IPS DF 19.7 (cell line): ENCODE data around the gene SERP1.

Source experiments
- DNase-seq: peaks from one replicate; pipeline ENCODE4 v3.0.0-alpha.2; 2013; ENCODE audit warnings: low read depth, low spot score

SERP1 gene

DNA sequence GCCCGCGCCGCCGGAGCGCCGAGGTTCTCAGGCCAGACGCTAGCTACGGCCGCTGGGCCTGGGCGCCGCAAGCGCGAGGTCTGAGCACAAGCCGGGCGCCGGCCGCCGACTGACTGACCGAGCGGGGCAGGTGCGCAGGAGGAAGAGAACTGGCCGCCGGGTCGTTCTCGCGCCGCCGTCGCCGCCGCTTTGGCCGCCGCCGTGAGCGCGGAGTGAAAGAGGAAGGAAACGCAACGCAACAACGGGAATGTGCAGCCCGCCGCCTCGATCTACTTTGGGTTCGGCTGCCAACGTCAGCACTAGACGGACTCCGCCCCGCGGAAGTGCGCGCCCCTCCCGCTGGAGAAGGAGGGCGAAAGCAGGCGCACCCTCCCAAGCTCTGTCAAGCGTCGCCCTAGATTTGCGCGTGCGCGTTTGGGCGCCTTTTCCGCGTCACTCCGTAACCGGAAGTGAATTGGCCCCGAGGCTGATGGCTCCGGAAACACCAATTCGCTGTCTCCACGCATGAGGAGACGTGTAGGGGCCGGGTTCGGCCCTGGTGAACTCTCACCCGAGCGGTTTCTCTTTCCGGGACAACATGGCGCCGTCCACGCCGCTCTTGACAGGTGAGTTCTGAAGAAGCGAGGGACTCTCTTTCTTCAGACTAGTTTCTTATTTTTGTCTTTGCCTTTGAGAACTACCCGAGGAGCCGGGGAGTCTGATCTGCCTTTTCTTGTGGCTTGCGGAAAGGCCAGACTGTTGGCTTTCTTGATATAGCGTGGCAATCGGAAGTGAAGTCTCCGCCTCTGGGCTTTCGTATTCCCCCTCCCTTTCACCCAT, at the start of gene SERP1, which contains the start of gene EIF2A:
TSS of gene SERP1 (minus strand) at position 271 of the 819 bp plus-strand sequence. CDS start 361 bp downstream, outside the sequence.
TSS of gene EIF2A (plus strand) at position 562 of the 819 bp plus-strand sequence. CDS start at position 578, 16 bp downstream.
- DNase-seq: peak; percentile 92

DNA sequence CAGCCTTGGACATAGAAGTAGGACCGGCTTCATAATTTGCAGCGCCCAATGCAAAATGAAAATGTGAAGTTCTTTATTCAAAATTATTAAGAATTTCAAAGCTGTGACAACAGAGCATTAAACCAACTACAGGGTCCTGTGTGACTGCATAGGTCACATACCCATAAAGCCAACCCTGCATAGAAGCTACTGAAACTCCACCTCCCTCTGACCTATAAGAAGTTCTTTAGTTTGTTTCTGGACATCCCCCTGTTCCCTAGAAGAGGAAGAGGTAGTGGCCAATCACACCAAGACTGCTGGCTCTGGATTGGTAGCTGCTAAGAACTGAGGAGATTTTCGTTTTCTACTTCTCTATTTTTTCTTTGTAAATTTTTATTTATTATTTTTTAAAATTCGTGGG, 47.9 kb upstream of the SERP1 start:
- no peak for DNase-seq

DNA sequence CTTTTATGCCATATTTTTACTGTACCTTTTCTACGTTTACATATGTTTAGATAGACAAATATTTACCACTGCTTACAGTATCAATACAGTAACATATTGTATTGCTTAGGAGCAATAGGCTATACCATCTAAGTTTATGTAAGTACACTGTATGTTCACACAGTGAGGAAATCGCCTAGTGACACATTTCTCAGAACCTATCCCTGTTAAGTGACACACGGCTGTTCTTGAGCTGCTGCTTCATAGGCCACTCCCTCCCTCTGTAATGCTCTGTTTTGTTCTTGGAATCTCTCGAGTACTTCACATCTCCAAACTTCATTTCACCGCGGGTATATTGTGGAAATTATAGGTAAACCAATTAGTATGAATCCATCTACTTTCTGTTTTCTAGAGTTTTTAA, 43.5 kb upstream of the SERP1 start:
- no peak for DNase-seq

DNA sequence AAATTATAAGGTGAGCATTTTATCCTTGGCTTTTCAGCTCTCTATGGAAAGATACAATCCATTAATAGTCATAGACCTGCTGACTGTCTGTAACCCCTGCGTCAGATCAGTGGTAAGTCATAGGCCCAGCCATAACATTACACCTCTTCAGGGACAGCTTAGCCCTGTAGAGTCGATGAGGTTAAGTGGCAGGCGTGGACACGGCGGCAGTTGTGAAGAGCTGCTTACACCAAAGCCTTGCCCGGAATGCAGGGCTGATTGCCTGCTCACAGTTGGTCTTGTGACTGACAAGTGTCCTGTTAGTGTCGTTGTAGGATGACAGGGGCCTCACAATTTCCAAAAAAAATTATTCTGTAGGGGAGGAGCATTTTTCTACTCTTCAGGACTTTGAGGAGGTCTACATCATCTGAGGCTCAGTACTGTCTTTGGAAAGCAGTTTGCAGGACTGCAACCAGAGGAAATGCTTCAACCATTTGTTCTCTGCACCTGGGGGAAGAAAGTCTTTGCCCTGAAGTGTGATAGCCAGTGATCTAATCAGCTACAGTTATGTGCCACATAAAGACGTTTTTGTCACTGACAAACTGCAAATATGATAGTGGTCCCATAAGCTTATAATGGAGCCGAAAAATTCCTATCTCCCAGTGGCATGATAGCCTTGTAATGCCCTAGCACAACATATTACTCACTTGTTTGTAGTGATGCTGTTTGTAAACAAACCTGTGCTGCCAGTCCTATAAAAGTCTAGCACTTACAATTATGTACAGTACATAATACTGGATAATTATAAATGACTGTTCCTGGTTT, 41.9 kb upstream of the SERP1 start:
- no peak for DNase-seq

DNA sequence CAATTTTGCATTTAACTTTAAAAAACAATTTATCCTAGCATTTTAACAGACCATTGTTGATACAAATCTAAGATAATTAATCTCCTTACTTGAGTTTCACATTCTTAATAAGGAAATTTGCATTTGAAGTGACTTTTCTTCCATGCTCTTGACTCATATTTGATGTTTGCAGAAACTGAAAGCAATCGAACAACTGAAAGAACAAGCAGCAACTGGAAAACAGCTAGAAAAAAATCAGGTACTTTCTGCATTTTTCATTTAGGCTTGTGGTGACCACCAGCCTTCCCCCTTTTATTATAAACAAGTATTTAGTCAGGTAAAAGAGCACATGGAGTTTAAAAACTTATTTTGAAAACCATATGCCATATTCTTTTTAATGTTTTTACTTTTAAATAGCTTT, 36.7 kb upstream of the SERP1 start:
- DNase-seq: no peak

DNA sequence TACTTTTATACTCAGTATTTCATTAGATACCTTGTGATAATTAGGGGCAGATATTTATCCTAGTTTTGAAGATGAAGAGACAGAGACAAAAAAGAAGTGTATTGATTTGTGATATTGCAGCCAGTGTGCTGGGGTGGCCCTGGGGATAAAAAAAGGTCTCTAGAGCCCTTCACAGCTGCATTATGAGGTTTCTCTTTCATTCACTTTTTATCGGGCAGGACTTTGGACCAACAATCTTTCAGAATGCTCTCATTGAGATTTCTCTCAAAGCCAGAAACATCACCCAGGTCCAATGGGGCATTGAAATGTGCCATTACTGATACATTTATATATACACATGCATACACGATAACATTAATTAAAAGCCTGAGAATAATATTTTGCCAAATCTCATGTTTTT, 36.3 kb upstream of the SERP1 start:
- DNase-seq: no peak

DNA sequence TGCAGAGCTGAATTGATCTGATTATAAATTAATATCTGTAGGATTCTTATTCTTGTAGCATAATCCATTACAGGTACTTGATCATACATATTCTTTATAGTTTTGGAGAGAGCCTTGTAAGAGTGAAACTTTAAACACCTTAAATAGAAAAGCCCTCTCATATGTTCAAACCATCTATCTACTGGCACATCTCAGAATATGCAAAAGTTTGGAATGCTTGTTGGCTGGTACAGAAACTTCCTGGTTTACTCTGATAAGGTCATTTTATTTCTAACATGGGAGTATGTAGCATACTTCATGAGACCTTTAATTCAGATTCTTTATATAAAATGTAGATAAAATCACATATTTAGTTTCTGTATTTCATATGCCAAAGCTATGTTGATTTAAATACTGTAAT, 34.9 kb upstream of the SERP1 start:
- DNase-seq: no peak

DNA sequence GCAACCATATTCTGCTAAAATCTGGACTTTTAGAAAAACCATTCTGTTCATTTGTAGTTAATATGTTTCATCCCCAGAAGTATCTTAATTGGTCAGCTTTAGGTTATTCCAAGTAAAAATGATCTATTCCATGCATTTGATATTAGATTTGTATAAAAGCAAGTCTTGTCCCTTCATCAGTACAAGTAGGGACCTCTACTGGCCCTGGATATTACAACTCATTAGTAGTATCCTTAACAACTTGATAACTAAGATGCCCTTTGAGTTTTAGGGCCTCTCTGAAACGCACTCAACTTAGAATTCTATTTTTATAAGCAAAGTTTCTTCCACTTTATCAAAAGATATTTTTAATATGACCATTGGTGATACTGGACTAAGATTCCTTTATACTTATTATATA, 31.6 kb upstream of the SERP1 start:
- no peak for DNase-seq

DNA sequence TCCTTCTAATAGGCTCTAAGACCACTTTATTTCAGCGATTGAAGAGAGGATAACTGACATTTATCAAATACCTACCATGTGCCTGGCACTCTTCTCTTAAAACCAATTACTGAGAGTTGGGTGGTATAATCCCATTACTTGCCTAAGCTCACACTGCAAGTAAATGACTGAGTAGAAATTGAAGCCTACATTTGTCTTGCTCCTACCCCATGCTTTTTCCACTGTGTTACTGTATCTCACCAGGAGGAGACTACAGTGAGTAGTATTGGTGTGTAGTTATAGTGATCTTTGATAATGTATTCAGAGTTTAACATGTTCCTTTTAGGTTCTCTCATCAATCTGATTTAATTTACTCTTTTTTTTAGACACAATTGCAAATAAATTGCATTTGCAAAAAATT, 21.0 kb upstream of the SERP1 start:
- no peak for DNase-seq

DNA sequence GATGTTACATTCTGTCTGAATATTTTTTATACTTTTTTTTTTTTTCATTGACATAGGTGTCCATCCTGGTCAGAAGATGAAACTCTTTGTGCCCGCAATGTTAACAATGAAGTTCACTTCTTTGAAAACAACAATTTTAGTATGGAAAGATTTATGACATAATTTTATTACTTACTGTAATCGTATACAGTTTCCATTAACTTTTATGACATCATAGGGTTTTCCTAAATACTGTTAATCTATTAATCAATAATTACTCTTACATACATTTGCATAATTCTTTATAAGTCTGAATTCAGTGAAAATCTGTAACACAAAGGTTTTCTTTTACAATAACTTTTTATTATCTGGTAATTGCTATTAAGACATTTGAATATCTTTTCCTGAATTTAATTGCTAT, 17.9 kb upstream of the SERP1 start:
- no peak for DNase-seq

DNA sequence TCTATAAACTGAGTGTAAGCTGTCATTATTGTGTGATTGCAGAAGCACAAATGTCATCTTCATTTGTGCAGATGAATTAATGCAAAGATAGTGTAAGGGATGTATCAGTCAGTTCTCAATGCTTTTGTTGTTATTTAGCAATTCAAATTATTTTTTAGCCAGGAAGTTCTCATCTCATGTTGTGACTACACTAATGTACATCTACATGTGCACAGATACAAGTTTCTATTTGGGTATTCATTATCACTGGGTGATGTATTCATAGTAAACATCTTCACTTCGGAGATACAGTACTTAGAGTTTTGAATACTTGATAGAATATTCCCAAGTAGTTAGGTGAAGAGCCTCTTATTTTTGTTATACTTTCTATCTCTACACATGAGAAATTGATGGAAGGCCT, 11.4 kb upstream of the SERP1 start:
- DNase-seq: no peak

DNA sequence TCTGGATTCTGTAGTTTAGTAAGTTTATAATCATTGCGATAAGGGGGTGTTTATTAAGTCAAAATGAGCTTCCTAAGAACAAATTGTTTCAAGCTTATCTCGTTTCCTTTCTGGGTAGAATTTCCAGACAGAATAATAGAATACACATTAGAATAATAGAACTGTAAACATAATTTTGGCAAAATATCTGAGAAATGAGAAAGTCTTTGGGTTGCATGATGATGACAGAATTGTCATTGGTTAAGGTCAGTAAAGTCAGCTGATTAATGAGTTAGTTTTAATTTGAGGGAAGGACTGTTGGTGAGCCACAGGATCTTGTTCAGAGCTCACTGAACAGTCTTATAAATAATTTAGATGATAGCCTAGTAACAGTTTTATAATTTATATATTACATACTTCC, 10.5 kb upstream of the SERP1 start:
- no peak for DNase-seq

DNA sequence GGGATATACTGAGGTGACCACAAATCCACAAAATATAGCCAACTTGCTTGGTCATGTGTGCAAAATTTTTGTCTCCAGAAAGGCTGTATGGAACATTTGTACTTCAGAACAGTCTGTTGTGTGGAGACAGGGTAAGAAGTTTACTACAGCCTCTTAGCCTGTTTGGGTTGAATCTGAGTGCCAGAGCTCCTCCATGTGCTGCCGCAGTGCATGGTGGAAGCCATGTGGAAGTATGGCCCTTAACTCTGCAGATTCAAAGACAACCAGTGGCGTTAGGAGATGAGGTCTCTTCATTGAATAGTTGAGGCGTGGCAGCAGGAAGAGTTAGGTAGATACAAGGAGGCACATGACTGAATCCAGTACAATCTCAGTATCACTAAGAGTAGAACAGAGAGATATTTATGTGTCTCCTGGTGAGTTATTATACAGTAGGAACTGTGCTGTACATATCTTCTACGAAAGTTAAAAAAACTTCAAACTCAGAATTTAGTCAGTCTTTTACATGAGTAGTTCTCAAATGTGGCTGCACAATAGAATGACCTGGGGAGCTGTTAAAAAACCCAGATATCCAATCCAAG, 9.7 kb upstream of the SERP1 start:
- DNase-seq: no peak

DNA sequence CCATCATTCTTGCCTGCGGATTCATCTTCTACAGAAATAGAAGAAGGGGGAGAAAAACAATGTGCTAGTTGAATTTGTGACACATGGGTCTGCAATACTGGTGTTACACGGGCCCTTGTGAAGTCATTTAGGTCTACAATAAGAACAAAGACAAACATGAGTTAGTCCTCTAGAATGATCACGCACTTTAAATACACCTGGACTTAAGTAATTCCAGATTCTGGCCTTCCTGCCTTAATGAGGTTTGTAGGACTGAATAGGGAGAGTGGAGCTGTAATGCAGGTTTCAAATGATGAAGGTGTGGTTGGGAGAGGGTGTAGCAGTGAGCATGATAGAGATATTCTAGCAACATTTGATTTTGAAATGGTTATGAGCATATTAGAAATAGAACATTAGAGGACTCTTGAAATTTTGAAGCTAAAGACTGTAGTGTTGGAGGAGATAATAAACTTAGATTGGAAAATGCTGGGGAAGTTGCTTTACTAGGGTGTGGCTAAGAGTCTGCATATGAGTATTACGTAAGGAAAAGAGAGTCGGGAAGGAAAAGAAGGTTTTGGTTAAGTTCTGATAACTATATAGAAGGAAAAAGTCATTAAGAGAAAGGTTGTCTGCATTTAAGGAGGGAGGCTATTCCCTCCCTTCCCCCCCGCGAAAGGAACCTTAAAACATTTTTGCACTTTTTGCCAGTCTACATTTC, 897 bp upstream of the SERP1 start:
- no peak for DNase-seq

DNA sequence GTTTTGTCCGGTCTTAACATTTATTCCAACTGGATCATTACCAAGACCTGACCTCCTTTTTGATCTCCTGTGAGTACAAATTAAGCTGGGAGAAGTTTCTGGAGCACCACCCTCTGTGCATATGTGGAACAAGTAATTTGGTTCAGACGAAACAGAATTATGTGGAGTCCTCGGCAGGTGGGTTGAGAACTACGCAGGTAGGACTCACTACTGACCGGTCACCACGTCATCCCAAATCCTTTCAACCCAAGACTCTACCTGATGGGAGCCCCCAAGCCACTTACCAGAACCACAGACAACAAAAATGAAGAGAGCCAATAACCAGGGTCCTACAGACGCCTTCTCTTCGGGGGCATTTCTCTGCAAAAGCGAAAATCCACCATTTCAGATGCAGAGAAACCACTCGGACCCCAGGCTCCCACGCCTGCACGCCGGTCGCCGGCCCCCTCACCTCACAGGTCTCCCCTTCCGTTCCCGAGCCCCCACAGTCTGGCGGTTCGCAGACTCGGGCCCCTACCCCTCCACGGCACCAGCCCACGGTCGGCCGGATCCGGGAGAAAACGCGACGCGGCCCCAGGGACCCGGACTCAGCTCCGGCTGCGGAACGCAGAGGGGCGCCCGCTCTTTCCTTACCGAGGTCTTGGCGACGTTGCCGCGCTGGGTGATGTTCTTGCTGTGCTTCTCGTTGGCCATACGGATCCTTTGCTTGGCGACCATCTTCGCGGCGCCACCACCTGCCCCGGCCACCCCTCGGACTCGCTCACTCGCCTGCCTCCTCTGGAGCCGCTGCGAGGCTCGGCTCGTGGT, 674 bp downstream of the SERP1 start:
- DNase-seq: no peak

DNA sequence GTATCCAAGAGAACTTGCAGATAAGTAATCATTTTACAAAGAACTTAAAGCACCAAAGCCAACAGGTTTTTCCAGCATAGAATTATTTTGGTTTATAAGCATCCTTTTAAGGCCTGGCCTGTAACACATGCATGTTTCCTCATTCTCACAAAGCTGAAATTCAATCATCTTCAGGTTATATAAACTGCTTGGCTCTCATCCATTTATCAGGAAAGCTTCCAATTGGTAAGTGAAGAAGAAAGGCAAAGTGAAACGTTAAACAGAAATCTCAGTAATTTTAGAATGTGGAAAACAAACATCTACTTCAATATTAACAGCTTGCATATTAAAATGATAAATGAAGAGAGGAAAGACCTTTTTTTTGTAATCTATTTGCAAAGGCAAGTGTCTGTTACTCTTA, 1.6 kb downstream of the SERP1 start:
- DNase-seq: no peak

DNA sequence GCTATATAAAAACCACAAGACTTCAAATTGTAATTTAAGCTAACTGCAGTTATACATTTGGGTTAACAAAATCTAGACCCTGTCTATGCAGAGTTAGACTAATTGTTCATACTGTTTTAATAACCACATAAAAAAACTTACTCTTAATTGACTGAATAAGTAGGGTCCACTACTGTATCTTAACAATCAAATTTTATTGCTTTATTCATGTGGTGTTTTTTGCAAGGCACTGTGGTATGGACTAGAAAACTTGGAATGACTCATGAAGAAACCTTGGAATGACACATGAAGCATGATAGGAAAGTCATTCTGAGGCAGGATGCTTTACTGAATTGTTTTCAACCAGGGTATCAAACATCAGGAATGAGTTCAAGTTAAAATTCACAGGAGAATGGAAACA, 2.3 kb downstream of the SERP1 start:
- no peak for DNase-seq

DNA sequence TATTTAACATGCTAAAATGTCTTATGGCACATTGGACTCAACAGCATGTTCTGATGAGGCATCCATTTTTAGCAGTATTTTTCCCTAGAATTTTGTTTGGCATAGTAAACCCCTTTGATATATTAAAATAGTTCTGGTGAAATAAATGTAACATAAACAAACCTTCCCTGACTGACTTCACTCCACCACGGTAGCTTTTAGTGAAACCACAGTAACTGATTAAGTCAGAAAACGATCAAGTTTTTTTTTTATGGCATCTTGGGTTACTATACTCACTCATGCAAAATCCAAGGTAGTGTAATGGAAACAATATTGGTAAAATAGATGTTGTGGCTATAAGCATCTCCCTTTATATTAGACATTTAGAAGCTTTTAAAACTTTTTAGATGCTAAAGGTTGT, 2.8 kb downstream of the SERP1 start:
- DNase-seq: no peak

DNA sequence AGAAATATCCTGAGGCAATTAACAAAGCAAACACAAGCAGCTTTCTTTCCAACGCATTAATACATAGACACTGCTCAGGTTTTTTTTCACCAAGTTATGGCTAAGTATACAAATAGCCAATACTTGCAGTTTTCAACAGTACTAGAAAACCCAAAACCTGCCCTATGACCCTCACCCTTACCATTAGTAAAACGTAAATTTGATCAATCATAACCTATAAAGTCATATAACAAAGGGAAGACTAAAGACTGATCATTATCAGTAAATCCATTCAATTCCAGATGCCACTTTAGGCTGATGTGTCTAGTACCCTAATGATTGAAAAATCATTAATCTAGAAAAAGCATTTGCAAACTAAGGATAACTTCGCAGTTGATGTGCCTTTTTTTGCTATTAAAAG, 3.2 kb downstream of the SERP1 start:
- no peak for DNase-seq

DNA sequence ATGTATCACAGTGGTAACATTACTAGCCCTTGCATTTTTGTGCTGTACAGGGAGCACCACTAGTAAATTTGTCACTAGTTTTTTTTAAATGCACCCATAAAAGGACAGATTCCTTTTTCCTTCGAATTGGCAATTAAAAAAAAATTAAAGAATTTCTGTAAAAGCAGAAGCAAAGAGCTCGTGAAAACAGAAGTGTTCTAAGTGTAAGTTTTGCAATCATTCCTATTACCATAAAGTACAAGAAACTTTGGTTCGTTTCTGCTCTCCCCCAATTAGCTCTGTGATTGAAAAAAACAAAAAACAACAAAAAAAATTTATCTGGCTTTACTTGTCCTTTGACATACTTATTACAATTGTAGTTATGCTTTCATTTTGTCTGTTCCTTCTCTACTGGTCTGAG, 5.3 kb downstream of the SERP1 start:
- DNase-seq: no peak

DNA sequence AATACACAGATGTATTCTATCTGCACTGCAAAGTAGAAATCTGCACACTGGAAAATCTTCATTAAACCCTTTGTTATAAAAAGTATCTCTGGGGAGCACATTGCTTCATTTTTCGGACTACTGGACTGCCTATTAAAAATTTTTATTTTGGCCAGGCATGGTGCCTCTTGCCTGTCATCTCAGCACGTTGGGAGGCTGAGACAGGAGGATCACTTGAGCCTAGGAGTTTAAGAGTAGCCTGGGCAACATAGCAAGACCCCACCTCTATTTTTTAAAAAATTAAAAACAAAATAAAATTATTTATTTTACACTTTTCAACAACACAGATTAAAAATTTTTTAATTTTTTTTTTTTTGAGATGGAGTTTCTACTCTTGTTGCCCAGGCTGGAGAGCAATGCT, 6.0 kb downstream of the SERP1 start:
- no peak for DNase-seq
